Measurements from ENCODE around the gene PRAMEF1.
"Not testable (repeated sequence)": the region's sequence is repeated elsewhere in the genome, so short reads cannot be mapped to it uniquely, and the experiment has no call there.

PRAMEF1 gene

DNA sequence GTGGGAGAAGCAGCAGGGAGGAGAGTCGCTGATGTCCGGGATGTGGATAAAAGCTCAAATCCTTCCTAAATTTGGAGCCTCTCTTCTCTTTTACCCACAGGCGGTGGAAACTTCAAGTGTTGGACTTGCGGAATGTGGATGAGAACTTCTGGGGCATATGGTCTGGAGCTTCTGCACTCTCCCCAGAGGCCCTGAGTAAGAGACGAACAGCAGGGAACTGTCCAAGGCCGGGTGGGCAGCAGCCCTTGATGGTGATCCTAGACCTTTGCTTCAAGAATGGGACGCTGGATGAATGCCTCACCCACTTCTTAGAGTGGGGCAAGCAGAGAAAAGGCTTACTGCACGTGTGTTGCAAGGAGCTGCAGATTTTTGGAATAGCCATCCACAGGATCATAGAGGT is 15.8 kb upstream of the PRAMEF1 start:
- DNase-seq (ENCODE audit: low read depth, low spot score): no peak

DNA sequence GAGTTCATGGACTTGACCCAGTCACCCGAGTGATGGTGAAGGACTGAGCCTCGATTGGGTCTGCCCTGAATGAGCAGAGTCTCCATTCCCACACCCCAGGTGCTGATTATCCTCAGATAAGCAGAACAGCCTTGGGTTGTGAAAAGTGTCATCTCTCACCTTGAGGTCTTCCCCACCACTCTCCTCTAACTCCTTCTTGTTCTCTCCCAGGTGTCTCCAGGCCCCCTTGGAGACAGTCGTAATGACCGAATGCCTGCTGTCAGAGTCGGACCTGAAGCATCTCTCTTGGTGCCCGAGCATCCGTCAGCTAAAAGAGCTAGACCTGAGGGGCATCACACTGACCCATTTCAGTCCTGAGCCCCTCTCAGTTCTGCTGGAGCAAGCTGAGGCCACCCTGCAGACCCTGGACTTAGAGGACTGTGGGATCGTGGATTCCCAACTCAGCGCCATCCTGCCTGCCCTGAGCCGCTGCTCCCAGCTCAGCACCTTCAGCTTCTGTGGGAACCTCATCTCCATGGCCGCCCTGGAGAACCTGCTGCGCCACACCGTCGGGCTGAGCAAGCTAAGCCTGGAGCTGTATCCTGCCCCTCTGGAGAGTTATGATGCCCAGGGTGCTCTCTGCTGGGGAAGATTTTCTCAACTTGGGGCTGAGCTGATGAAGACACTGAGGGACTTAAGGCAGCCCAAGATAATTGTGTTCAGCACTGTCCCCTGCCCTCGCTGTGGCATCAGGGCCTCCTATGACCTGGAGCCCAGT is 14.2 kb upstream of the PRAMEF1 start:
- no peak for DNase-seq (ENCODE audit: low read depth, low spot score)

DNA sequence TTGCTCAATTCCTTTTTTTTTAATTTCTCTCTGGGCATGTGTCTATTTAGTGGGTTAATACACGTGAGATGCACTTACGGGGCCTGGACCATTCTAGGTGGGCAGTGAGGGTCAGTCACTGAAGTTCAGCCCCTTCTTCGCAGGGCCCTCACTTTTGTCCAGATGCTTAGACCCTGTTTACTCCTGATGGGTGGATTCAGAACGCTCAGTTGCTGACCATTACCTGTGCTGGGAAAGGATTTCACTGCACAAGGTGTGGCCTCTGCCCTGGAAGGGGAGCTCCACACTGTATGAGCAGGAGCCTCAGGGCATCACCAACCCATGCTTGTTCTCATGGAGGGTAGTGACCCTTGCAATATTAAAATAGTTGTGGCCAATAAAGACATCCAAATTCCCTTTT is 13.1 kb upstream of the PRAMEF1 start:
- no peak for DNase-seq (ENCODE audit: low read depth, low spot score)

DNA sequence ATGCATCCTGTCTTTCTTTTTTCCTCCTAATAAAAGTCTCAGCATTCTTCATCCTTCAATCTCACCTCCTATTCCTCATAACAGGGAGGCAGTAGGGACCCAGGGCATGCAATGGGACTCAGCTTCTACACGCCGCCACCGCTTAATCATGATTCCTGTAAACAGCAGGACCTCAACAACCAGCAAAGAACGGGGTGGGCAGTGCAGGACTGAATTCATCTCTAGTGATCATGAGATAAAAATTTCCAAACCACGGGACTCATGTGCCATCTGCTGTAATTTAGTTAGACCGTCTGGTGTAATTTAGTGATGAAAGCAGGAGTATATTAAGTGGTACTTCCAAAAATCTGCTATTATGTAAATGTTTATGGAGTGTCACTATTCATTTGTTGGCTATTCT is 12.3 kb upstream of the PRAMEF1 start:
- DNase-seq (ENCODE audit: low read depth, low spot score): no peak

DNA sequence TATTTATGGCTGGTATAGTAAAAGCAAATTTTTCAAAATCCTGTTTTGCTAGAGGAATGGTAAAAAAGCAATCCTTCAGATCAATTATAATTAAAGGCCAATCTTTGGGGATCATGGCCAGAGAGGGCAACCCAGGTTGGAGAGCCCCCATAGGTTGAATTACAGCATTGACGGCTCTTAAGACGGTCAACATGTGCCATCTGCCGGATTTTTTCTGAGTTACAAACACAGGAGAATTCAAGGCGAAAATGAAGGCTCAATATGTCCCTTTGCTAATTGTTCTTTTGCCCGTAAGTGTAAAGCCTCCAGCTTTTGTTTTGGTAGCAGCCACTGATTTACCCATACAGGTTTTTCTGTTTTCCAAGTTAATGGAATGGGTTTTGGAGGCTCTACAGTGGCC is 9.7 kb upstream of the PRAMEF1 start:
- not testable (repeated sequence) for DNase-seq (ENCODE audit: low read depth, low spot score)

DNA sequence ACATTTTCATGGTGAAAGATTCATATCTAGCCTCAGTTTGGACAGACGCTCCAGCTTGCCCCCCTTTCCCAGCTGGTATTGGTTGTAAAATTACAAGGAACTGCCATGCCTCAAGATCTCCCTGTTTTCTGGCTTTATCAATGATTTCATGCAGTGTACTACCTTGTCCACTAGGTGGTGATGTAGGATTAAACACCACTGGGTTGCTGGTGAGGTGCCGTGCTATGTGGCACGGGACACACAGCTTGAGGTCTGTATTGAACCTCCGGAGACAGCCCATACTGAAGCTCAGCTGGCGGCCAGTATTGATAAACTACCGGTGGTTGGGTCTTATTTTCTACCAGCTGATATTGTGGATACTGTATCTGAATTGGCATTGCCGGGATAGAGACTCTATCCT is 7.4 kb upstream of the PRAMEF1 start:
- DNase-seq (ENCODE audit: low read depth, low spot score): peak; percentile 30

DNA sequence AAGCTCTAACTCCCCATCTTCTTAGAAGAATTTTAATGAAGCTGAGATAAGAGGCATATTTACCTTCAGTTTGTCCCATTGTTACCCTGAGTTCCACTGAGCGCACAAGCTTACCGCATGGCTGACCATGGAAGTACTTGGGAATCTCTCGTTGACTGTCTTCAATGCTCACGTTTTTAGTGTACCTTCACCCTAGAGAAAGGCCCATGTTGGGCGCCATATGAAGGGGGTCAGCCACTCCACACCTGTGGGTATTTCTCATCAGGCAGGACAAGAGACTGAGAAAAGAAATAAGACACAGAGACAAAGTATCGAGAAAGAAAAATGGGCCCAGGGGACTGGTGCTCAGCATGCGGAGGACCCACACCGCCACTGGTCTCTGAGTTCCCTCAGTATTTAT is 6.5 kb upstream of the PRAMEF1 start:
- DNase-seq (ENCODE audit: low read depth, low spot score): not testable (repeated sequence)

DNA sequence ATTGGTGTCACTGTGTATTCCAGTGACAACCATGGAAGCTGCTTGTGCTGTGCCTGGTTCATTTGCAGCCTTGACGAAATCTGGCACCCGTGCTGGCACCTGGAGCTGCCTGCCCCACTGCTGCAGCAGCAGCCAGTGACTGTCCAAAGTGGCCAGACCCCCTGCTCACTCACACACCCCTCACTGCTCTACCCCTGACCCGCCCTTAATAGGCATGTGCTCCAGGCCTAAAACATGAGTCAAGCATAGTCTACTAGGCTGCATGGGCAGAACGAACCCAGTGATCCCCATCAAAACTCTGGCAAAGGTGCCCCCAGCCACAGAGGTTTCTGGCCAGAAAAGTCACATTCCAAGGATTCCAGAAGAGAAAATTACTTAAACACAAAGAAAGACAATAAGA is 7.7 kb downstream of the PRAMEF1 start:
- peak; percentile 45 for DNase-seq (ENCODE audit: low read depth, low spot score)

DNA sequence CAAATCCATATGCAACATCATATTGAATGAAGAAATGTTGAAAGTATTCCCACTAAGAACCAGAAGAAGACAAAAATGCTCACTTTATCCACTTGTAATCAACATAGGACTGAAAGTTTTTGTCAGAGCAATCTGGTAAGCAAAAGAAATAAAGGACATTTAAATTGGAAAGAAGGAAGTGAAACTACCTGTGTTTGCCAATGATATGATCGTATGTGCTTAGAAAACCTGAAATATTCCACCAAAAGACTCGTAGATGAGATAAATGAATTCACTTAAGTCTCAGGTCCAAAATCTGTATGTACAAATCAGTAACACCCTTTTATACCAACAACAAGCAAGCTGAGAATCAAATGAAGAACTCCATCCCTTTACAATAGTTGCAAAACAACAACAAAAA is 8.5 kb downstream of the PRAMEF1 start:
- DNase-seq (ENCODE audit: low read depth, low spot score): no peak

DNA sequence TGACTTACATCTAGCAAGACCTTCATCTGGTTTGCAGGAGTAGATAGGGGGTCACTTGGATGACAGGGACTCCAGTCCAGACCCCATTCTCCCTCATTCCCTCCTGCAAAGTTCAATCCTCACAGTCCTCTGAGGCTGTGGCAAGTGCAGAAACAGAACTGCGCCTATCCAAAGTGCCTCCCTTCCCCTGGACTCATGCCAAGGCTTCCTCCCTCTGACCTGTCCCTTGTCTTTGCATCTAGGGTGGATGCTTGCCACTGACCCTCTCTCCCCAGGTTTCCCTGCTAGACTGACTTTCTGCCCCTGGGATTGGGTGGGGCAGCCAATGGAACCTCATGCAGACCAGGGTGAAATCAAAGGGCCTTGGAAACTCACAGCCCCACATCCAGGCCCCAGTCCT is 18.7 kb downstream of the PRAMEF1 start:
- DNase-seq (ENCODE audit: low read depth, low spot score): no peak

DNA sequence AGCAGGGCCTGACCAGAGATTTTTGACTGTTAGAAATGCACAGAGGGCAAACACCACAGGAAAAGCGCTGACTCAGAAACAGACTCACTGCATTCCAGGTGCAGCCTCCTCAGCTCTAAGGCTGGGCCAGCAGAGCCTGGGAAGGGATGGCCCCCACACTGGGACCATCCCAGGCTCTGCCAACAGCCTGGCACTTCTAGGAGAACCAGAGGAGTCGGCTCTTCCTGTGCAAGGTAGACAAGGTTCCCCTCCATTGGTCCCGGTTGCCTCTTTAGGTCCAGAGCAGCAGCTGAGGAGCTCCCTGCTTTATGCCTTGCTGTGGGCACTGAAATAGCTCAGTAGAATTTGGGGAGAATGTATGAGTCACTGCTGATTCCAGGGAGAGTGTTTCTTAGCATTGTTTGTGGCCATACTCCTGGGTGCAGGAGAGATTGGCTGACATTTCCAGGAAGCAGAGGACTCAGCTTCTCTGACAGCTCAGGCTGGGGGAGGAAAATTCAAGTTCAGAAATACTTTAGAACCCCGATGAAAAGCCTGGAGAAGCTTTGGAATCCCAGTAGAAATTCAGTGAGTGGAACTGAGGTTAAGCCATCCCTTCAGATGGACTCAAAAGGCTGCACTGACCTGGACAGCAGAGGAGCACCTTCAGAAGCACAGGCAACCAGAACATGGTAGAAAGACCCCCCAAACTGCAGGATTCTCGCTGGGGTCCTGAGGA is 19.7 kb downstream of the PRAMEF1 start:
- peak; percentile 6 for DNase-seq (ENCODE audit: low read depth, low spot score)

DNA sequence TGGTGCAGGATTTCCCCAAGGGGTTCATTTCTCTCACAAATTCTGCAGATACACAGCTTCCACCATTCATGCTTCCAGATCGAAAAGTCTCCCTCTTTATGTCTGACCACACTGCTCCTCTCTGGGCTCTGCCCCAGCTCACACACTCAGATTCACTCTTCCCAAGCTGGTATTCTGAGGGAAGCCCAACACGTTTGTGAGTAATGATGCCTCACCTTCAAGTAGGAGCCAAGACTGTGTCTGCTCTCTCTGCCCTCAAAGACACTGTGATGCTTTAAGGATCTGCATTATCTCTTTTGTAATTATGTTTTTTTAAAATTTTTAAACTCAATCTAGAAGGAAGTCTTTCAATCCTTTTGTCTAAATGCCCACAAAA is 20.2 kb downstream of the PRAMEF1 start:
- DNase-seq (ENCODE audit: low read depth, low spot score): no peak

DNA sequence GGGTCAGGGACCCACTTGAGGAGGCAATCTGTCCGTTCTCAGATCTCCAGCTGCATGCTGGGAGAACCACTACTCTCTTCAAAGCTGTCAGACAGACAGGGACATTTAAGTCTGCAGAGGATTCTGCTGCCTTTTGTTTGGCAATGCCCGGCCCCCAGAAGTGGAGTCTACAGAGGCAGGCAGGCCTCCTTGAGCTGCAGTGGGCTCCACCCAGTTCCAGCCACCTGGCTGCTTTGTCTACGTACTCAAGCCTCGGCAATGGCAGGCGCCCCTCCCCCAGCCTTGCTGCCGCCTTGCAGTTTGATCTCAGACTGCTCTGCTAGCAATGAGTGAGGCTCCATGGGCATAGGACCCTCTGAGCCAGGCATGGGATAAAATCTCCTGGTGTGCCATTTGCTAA is 27.9 kb downstream of the PRAMEF1 start:
- DNase-seq (ENCODE audit: low read depth, low spot score): not testable (repeated sequence)

DNA sequence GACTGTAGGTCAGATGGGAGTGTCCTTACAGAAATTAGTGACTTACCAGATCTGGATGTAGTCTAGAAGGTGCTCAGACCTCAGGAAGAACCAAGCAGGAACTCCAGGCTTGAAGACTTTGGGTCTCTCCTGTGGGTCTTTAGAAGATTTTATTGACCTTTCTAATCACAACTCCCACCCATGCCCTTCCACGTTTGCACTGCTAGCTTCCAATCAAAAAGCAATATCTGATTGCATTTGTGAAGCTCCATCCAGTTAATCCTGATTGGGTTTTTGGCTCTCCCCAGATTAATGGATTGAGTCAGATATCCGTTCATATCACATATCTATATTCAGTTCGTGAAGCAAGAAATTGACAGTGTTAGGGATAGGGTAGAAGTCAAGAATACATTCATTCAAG is 40.1 kb downstream of the PRAMEF1 start, which contains the start of gene PRAMEF11:
Gene PRAMEF11, minus strand, starts transcription at position 101 of the 400 bp plus-strand sequence. CDS start 2,621 bp downstream, outside the sequence.
- not testable (repeated sequence) for DNase-seq (ENCODE audit: low read depth, low spot score)

DNA sequence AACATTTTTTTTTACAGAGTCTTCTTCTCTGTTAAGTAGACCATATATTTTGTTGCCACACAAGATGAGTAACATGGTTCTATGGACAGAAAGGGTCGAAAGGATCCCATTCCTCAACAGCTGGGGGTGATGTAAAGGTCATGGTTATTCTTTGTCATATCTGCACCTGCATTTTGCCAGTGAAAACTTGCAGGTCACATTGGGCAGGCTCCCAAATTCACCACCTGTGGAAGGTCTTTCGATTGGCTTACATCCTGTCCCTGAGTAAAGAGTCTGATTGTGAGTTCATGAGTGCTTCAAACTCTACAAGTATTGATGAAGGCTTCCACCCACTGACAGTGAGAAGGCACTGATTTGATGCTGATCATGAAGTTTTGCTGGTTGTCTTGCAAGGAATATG is 42.1 kb downstream of the PRAMEF1 start:
- not testable (repeated sequence) for DNase-seq (ENCODE audit: low read depth, low spot score)

All from ELF-1 (cell line).